Cortex of kidney (tissue), 1 donor: ENCODE results near the gene CFAP69.
A peak's percentile ranks its signal among the peaks of the same experiment; 100 is the strongest.
"Not testable (repeated sequence)": the region's sequence is repeated elsewhere in the genome, so short reads cannot be mapped to it uniquely, and the experiment has no call there.

Source experiments
- DNase-seq: peaks from one replicate; lab custom pipeline; 2025; lab: John Stamatoyannopoulos, UW

CFAP69 gene

DNA sequence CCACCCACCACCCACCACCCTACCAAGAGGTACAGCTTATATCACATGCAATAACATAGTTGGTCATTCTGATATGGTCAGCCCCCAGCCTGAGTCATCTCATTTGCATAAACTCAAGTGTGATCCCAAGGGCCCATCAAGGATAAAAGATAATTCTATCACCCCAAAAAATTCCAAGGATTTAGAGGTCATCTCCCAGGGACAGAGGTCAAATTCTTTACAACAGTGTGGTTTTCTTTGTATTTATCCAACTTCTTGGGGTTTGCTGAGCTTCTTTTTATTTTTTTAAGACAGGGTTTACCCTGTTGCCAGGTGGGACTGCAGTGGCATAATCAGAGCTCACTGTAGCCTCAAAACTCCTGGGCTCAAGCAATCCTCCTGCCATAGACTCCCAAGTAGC lies 92.1 kb downstream of the CFAP69 start:
- no peak for DNase-seq

DNA sequence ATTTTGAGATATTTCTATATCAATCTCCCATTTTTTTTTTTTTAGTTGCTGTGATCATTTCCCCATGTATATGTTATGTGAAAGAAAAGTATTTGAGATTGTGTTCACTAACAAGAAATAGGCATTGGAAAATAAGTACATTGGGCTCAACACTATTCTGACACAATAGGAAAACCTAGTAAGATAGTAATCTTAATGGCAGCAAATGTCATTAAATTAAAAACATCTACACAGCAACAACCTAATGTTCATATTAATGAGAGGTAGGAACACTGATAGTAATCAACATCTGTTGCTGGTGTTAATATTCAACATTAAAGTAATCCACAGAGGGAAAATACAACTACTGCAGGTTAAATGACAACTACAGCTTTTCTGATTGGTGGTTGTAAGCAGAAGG lies 100.0 kb downstream of the CFAP69 start:
- no peak for DNase-seq

DNA sequence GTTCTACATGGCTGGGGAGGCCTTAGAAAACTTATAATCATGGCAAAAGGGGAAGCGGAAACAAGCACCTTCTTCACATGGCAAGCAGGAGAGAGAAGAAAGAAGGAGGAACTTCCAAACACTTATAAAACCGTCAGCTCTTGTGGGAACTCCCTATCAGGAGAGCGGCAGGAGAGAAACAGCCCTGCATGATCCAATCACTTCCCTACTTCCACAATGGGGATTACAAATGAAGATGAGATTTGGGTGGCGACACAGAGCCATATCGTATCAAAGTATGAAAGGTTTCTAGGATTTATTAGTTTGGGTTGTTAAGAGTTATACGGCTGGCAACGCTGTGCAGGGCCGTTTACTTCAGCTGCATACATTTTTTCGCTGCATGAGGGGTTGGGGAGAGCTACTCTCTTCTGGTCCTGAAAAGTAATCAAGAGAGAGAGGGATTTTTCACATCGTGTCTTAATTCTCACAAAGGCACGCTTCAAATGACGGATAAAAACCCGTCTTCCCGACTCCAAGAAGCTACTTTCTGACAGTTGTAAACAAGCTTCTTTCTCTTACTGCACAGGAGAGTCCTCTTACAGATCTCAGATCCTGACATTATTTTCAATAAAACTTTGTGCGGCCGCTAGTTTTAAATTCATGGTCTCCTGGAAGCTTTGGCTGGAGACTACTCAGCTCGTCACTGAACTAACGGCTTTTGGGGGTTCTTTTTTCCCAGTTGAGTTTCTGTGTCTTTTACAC lies 100.8 kb downstream of the CFAP69 start:
- no peak for DNase-seq

DNA sequence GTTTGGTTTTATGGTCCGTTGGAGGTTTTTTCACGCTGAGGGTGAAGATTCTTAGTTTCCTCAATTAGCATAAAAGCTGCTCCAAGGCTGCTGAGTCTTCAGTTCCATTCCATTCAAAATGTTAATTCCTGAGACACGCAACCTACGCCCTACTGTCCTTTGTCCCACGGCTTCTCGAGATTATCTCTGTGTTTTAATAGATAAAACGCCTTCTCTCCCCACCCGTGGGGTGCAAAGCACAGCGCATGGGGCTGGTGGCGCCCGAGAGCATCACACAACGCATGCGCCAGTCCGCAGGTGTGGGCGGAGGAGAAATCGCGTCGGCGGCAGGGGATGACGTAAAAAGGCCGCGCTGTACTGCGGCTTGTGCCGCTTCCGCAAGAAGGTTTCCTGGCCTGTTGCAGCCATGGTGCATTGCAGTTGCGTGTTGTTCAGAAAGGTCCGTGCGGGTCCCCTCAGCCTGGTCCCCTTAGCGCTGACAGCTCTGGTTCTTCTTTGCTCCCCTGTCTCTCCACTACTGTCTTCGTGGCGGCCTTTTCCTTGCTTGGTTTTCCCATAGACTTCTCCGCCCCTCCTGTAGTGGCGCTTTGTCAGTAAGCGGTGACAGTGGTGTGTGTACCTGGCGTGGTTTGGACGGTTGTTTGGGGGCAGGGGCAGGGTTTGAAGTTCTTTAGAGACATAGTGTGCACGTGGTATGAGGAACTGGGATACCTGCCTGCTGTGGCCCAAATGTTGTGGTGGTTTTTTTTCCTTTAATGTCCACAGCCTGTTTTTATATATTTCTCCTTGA lies 101.6 kb downstream of the CFAP69 start, which contains the start of gene GTPBP10:
GTPBP10 (plus strand) TSS at position 381 of the 790 bp plus-strand sequence; CDS start at position 407, 26 bp downstream.
- DNase-seq, result peak; percentile 18

DNA sequence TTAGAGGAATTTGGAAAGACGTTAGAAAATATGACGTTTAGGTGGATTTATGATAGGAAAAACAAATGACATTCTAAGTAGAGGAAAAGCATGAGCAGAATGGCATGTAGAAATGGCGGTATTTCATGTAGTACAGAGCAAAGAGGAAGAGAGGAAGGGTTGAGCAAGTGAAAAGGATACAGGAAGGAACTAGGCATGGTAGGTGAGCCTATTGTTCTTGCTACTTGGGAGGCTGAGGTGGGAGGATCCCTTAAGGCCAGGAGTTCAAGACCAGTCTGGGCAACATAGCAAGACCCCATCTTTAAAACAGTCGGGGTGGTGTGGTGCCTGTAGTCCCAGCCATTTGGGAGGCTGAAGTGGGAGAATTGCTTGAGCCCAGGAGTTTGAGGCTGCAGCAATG lies 102.8 kb downstream of the CFAP69 start:
- no peak for DNase-seq

DNA sequence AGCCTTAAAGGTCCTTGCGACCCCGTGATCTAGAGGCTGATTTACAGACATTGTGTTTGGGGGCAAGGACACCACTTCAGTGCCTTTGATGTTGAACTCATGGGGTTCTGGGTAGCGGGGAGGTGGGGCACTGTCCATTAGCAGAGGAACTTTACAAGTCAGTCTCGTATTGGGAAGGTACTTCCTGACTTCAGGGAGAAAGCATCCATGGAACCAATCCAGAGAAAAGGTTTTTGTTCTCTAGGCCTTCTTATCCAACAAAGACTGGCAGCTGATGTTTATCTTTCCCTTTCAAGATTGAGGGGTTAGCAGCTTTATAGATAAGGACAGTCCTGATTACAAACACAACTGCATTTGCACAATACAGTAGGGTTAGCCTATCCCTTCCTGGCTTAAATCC lies 104.3 kb downstream of the CFAP69 start:
- DNase-seq, result no peak

DNA sequence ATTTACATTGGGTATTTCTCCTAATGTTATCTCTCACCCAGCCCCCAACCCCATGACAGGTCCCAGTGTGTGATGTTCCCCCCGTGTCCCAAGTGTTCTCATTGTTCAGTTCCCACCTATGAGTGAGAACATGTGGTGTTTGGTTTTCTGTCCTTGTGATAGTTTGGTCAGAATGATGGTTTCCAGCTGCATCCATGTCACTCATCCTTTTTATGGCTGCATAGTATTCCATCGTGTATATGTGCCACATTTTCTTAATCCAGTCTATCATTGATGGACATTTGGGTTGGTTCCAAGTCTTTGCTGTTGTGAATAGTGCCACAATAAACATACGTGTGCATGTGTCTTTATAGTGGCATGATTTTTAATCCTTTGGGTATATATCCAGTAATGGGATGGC lies 105.1 kb downstream of the CFAP69 start:
- not testable (repeated sequence) for DNase-seq

DNA sequence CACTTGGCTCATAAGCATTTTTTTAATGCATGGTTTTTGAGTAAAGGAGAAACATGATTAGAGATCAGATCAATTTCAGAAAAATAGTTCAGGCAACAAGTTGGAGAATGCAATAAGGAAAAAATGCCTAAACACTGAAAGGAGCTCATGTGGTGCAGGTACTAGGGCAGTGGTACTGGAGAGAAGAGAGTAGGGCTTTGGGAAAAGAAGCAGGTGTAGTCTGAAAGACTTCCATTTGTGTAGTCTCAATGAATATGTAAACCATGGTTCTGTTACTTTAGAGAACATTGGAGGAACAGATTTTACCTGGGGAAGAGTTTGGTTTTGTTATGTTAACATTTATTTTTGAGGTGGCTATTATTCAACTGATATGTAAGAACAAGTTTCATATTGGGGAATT lies 107.0 kb downstream of the CFAP69 start:
- no peak for DNase-seq
